ENCODE data around the gene SOX18.
"Not testable (repeated sequence)": the region's sequence is repeated elsewhere in the genome, so short reads cannot be mapped to it uniquely, and the experiment has no call there.

The SOX18 gene

DNA sequence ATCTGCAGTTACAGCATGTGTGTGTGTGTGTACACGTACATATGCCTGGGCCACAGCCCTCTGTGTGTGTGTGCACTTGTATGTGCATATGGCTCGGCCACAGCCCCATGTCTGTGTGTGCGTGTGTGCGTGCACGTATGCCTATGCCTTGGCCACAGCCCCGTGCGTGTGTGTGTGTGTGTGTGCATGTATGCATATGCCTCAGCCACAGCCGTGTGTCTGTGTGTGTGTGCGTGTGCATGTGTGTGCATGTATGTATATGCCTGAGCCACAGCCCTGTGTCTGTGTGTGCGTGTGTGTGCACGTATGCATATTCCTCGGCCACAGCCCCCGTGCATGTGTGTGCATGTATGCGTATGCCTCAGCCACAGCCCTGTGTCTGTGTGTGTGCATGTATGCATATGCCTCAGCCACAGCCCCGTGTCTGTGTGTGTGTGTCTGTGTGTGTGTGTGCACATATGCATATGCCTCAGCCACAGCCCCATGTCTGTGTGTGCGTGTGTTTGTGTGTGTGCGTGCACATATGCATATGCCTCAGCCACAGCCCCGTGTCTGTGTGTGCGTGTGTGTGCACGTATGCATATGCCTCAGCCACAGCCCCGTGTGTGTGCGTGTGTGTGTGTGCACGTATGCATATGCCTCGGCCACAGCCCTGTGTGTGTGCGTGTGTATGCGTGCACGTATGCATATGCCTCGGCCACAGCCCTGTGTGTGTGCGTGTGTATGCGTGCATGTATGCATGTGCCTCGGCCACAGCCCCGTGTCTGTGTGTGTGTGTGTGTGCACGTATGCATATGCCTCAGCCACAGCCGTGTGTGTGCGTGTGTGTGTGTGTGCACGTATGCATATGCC is 28.1 kb downstream of the SOX18 start:
- no peak for DNase-seq (ENCODE audit: low spot score)

DNA sequence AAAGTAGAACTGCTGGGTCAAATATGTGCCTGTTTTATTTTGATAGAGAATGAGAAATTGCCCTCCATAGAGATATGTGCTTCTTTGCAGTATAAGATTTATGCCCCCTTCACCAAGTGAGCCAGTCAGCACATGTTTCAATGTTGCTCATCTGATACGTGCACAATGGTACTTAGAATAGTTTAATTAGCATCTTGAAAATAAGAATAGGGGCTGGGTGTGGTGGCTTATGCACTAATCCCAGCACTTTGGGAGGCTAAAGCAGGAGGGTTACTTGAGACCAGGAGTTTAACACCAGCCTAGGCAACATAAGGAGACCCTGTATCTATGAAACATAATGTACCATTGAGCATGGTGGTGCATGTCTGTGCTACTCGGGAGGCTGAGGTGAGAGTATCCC is 33.8 kb downstream of the SOX18 start:
- no peak for DNase-seq (ENCODE audit: low spot score)

DNA sequence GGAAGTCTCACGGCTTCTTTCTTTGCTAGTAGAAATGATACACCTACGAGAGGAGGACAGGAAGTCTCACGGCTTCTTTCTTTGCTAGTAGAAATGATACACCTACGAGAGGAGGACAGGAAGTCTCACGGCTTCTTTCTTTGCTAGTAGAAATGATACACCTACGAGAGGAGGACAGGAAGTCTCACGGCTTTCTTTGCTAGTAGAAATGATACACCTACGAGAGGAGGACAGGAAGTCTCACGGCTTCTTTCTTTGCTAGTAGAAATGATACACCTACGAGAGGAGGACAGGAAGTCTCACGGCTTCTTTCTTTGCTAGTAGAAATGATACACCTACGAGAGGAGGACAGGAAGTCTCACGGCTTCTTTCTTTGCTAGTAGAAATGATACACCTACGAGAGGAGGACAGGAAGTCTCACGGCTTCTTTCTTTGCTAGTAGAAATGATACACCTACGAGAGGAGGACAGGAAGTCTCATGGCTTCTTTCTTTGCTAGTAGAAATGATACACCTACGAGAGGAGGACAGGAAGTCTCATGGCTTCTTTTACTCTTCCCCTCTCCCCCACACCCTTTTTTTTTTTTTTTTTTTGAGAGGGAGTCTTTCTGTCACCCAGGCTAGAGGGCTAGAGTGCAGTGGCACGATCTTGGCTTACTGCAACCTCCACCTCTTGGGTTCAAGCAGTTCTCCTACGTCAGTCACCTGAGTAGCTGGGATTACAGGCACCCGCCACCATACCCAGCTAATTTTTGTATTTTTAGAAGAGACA is 36.9 kb downstream of the SOX18 start:
- not testable (repeated sequence) for DNase-seq (ENCODE audit: low spot score)

DNA sequence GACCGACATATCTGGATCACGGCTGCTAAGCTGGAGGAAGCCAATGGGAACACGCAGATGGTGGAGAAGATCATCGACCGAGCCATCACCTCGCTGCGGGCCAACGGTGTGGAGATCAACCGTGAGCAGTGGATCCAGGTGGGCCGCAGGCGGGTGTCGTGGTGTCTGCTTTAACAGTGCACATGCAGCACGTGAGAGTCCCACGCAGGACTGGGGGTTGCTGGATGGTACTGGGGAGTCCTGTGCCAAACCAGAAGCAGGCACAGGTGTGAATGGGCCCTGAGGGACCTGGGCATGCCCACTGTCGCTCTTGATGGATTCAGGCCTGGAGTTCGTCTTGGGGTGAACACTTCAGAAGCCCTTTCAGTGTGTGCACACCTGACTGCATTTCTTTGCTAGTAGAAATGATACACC is 38.1 kb downstream of the SOX18 start:
- no peak for DNase-seq (ENCODE audit: low spot score)

DNA sequence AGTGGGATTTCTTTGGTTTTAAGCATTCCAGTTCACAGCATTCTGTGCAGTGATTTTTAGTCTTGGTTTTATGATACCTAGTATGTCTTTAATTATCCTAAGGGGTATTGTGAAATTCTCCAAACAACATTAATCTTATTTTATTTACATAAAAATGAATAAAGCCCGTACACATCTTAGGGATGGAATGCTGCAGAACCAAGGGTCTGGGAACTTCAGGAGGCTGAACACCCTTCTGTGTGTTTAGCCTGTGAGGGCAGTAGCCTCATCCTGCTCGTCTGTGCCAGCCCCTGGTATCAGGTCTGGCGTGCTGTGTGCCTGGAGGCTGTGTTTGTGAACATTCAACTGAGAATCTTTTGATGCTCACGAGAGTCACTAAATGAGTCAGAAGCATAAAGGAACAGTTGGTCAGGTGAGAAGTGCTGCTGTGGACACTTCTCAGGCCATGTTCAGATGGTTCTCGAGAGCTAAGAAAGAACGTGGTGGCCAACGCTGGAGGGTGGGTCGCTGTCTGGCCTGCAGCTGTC is 38.7 kb downstream of the SOX18 start:
- peak; percentile 47 for DNase-seq (ENCODE audit: low spot score)

DNA sequence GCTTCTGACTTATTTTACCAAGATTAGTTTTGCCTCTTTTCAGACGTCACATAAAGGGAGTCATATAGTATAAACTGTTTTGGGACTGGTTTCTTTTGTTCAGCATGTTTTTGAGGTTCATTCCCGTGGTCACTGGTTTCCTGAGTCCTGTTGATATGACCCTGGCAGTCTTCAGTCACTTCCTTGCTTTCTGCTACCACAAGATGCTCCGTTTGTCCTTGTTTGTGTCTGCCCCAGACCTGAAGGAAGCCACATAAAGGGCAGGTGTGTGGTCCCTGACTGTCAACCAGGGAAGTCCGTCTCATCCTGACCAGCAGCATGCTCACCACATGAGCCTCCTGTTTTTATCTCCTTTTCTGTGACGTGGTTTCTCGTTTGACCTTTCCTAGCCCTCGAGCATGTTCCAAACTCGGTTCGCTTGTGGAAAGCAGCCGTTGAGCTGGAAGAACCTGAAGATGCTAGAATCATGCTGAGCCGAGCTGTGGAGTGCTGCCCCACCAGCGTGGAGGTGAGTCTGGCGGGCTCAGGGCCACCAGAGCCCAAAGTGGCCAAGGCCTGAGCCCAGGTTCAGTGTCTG is 39.5 kb downstream of the SOX18 start:
- DNase-seq (ENCODE audit: low spot score) = no peak

DNA sequence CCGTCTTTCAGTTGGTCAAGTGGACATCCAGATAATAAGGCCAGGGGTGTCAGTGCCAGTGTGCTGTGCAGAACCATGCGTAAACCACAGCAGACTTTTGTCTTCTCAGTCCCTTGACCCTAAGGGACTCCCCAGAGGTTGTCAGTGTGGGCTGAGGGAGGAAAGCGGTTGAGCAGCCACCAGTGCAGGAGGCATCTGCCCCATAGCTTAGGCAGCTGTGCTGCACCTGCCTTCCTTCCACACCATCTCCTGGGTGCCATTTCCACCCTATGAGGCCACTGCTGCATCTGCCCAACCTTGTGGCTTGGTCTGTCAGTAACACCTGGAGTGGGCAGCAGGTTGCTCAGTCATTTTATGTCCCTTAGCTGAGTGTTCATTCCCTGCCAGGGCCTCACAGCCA is 42.5 kb downstream of the SOX18 start:
- DNase-seq (ENCODE audit: low spot score) = no peak

DNA sequence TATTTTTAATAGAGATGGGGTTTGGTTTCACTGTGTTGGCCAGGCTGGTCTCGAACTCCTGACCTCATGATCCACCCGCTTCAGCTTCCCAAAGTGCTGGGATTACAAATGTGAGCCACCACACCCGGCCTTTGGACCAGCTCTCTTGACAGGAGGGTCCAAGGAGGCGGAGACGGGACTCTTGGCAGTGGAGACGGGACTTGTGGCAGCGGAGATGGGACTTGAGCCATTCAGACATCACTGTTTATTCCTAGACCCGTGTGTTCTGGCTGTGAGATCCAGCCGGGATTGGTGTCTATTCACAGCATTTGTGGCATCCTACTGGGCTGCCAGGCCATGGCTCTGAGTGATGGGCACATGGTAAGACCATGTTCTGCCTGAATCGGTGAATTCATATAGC is 42.9 kb downstream of the SOX18 start:
- DNase-seq (ENCODE audit: low spot score) = no peak

DNA sequence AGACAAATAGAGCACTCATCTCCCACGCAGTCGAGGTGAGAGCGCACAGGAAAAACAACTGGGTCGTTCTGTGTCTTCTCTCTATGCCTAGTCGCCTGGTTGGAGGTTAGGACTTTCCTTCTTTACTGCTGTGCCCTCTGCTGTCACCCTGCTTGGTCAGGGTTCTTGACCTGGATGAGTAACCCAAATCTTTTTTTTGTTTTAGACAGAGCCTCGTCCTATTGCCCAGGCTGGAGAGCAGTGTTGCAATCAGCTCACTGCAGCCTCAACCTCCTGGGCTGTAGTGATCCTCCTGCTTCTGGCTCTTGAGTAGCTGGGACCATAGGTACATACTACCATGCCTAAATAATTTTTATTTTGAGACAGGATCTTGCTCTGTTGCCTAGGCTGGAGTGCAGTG is 44.0 kb downstream of the SOX18 start:
- DNase-seq (ENCODE audit: low spot score) = no peak

DNA sequence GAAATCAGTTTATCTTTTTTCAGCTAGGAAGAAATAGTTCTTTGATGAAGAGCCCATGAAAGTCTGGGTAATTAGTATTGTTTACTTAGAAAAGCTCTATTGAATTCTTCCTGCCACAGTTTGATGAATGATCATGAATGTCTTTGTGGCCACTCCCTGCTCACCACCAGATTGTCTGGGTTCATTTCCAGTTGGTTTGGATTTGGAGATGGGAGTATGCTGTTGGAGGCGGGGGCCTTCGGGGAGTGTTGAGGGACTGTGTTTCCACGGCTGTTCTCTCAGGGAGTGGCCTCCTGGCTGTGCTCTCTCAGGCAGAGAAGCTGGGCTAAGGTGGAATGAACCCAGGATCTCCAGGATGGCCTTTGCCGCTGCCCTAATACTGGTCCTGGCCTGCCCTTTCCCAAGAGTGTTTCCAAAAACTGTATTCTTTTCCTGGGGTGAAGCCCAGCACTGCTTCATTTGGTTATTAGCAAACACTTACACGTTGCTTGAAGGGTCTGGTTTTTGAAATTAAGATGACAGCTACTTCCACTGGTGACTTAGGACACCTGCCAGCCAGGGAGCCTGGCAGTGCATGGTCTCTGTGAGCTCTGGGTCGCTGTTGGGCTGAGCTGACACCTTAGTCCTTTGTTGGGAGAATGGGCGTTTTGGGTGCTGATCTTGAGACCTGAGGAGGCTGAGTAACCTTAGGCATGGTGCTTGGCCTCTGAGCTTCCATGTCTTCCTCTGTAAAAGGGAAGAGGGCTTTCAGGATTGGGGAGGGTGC is 45.3 kb downstream of the SOX18 start:
- DNase-seq (ENCODE audit: low spot score) = no peak

DNA sequence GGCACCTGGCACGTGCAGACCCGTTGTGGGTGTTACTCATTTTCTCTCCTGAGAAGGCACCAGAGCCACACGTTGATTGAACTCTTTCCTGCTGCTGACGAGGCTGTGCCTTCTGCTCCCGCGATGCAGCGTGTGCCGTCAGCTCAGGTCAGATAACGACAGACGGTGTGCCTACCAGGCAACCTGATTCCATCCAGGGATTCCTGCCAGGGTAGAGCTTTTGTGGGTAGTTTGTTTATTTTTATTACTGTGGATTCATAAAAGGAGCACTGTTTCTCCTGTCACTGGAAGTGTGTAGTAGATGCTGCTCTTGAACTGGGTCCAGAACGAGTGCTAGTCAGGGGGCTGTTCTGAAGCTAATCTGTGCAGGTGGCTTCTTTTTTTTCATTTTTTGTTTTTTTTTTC is 47.8 kb downstream of the SOX18 start:
- DNase-seq (ENCODE audit: low spot score) = no peak

DNA sequence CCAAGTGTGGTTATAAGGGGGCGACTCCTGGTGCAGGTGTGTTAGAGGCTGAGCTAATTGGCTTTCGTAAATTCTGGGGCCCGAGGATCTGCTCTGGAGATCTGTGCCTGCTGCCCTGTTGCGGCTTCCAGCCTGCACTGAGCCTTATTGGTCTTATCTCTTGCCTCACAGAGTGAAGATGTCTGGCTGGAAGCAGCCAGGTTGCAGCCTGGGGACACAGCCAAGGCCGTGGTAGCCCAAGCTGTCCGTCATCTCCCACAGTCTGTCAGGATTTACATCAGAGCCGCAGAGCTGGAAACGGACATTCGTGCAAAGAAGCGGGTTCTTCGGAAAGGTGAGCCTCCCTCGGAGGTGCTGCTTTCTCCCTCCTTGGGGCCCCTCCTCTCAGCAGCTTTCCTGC is 48.5 kb downstream of the SOX18 start:
- DNase-seq (ENCODE audit: low spot score) = no peak

Measured in AG20443 (cell line).